GM12891 (cell line): ENCODE measurements around the gene KCNMB3.
A peak's percentile ranks its signal among the peaks of the same experiment; 100 is the strongest.
"Not testable (repeated sequence)": the region's sequence is repeated elsewhere in the genome, so short reads cannot be mapped to it uniquely, and the experiment has no call there.

ENCODE experiments used
- DNase-seq: peaks from one replicate; pipeline ENCODE4 v3.0.0; 2011; ENCODE audit warnings: low spot score; ENCODE audit not compliant: insufficient read length
- FAIRE-seq: peaks from 2 replicates; lab custom pipeline; 2011; peaks lifted over from hg19 to GRCh38; lab: Jason Lieb, UNC
- PAX5 ChIP-seq: IDR thresholded peaks from 2 replicates; pipeline ENCODE4 v1.6.1; 2011; ENCODE audit warnings: low read length, moderate library complexity, mild to moderate bottlenecking; ENCODE audit not compliant: insufficient read depth, severe bottlenecking
- POLR2A ChIP-seq: IDR thresholded peaks from 2 replicates; pipeline ENCODE4 v1.6.1; 2011; ENCODE audit warnings: low read depth, low read length, control low read depth
- POLR2AphosphoS5 ChIP-seq: IDR thresholded peaks from 2 replicates; pipeline ENCODE4 v1.6.1; 2011; ENCODE audit warnings: low read depth, low read length, control low read depth
- POU2F2 ChIP-seq: IDR thresholded peaks from 2 replicates; pipeline ENCODE4 v1.6.1; 2011; ENCODE audit warnings: low read depth, mild to moderate bottlenecking, control low read depth, low read length, moderate library complexity
- SPI1 ChIP-seq: IDR thresholded peaks from 2 replicates; pipeline ENCODE4 v1.6.1; 2011; ENCODE audit warnings: low read depth, low read length, control low read depth
- TAF1 ChIP-seq: IDR thresholded peaks from 2 replicates; pipeline ENCODE4 v1.6.1; 2011; ENCODE audit warnings: low read depth, low read length, control low read depth

Gene KCNMB3

DNA sequence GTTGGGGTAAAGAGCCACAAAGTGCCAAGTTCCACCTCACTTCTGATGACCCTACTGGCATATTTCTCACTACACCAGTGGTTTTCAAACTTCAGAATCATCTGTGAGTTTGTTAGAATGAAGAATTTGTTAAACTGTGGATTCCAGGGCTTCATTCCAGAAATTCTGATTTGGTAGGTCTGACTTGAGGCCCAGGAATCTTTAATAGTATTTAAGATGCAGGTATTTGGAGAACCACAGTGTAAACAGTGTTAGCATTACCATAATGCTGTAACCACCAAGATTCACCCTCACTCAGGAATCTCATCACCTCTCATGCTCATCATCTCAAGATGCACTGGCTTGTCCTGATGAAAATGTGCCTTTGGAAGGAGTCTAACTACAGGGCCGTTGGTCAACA, 6.0 kb downstream of the KCNMB3 start:
- no peak for FAIRE-seq
- no peak for DNase-seq
- TF ChIP-seq TAF1: no peak
- TF ChIP-seq PAX5: no peak
- TF ChIP-seq POLR2A: no peak
- TF ChIP-seq SPI1: no peak
- TF ChIP-seq POLR2AphosphoS5: no peak
- TF ChIP-seq POU2F2: no peak

DNA sequence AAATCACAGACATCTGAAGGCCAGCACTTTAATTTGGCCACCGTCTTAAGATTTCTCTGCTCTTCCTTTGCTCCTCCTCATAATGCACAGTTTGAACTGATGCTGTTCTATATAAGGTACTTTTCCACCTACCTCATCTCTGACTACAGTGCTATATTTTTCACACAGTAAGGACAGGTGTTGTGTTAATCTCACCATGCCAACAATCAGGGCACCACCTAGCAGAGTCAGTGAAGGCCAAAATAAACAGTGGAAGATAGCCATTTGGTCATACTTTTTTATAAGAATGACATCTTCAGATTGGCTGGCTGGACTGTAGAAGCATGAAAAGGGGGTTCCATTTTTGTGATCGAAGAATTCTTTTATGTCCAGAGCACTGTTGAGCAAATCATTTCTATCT, 8.1 kb downstream of the KCNMB3 start:
- peak; percentile 26 for FAIRE-seq
- not testable (repeated sequence) for DNase-seq

DNA sequence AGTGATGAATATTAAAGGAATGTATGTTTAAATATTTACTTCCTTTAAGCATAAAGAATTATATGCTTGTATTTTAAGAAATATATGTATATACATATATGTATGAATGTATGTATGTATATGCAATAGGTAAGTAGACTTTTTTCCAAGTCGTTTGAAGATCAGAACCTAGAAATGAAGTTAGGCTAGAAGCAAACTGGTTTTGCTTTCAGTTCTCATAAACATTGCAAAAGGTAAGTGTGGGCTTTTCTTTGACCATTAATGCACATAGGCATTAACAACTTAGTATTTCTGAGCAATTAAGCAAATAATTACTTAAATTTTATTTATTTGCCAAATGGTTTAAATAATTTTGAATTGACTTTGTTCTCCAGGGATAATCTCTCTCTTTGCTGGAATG, 10.6 kb downstream of the KCNMB3 start:
- not testable (repeated sequence) for DNase-seq, FAIRE-seq

DNA sequence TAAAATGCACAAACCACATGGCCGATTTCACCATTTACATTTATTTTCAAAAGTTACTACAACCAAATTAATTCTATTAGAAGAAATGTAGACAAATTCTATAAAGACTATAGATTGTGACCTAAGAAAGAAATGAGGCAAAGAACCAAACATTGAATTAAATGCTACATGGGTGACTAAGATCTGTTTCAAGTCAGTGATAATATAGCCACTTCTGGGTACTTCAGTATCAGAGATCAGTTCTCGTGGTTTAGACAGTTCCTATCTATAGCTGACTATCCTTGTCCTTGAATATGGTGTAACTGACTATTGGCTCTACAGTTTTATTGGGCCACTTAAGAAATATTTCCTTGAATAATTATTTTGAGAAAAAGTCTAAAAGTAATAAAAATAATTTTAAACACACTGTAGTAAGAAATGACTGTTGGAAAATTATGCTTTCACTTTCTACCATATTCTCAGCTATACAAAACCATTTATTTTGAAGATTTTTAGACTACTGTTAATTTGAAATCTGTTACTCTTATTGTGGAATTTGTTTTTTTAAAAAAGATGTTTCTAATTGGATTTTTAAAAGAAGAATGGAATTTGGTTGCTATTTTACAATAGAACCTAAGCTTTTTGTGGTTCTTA, 14.1 kb downstream of the KCNMB3 start:
- peak; percentile 66 for FAIRE-seq
- TF ChIP-seq SPI1 (no peak), TAF1 (no peak), POU2F2 (no peak), PAX5 (no peak), POLR2A (no peak), POLR2AphosphoS5 (no peak)
- DNase-seq: no peak

DNA sequence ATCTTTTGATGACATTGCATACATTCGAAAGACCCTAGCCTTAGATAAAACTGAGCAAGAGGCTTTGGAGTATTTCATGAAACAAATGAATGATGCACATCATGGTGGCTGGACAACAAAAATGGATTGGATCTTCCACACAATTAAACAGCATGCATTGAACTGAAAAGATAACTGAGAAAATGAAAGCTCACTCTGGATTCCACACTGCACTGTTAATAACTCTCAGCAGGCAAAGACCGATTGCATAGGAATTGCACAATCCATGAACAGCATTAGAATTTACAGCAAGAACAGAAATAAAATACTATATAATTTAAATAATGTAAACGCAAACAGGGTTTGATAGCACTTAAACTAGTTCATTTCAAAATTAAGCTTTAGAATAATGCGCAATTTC, 16.7 kb downstream of the KCNMB3 start:
- FAIRE-seq: no peak
- TF ChIP-seq SPI1: no peak
- TF ChIP-seq PAX5: no peak

DNA sequence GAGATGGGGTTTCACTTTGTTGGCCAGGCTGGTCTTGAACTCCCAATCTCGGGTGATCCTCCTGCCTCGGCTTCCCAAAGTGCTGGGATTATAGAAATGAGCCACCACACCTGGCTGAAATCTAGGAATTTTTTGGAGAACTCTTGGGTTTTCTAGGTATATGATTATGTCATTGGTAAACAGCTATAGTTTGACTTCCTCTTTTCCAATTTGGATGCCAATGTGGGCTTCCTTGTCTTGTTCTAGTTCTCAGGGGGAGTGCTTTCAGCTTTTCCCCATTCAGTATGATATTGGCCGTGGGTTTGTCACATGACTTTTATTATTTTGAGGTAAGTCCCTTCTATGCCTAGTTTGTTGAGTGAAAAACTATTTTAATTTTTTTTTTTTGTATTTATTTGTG, 17.9 kb downstream of the KCNMB3 start:
- DNase-seq: no peak
- FAIRE-seq: no peak
- TF ChIP-seq TAF1 (no peak), SPI1 (peak; percentile 68; the same call in 1 of the 2 replicates), POU2F2 (no peak), PAX5 (no peak), POLR2A (no peak)

More for the DNA sequence above, 16.7 kb downstream of the KCNMB3 start:
- DNase-seq: no peak

DNA sequence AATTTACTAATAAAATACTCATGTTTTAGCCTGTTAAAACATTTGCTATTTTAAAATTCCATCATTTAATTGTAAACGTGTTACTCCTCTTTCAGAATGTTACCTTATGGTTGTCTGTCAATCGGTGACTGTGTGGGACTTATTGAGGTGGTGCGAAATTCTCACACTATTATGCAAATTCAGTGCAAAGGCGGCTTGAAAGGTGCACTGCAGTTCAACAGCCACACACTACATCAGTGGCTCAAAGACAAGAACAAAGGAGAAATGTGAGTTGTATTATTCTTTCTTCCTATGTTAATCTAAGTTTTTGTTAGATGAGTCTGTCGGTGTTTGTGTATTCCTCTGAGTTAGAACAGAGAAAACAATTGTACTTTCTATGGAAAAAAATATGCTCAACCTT, 21.7 kb downstream of the KCNMB3 start:
- DNase-seq: no peak
- peak; percentile 16 for FAIRE-seq
- no peak for TF ChIP-seq POU2F2
- no peak for TF ChIP-seq POLR2AphosphoS5
- no peak for TF ChIP-seq POLR2A
- TF ChIP-seq TAF1: no peak
- no peak for TF ChIP-seq SPI1
- TF ChIP-seq PAX5: no peak

DNA sequence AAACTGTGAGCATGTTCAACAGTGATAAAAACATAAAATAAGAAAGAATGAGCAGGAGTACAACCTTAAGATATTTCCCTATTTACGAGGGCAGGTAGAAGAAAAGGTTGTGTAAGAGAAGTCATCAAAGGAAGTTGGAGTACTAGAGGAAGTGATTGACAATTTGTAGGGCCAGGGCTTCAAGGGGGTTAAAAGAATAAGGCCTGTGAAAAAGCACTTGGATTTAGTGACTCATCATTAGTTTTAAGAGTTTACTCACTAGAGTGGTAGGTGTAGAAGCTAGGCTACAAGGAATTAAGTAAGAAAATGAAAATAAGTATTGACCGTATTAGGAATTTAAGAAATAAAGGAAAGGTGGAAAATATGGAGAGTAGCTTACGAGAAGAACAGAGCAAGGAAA, 23.6 kb downstream of the KCNMB3 start:
- DNase-seq: no peak
- TF ChIP-seq TAF1 (no peak), POLR2A (no peak), POLR2AphosphoS5 (no peak), PAX5 (no peak), SPI1 (no peak), POU2F2 (no peak)
- no peak for FAIRE-seq

DNA sequence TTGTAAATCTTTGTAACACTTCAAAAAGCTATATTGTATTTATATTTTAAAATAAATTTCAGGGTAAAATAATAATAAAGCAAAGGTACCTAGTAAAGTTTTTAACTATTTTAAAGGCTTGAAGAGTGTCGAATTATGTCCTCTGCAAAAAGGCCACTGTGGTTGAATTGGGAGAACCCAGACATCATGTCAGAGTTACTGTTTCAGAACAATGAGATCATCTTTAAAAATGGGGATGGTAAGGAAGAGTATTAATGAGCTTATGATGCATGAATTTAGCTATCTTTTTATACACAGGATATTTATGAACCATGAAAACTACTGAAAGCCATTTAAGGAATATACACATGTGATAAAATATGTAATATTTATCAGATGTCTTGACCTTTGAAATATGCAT, 26.3 kb downstream of the KCNMB3 start:
- FAIRE-seq (no peak), DNase-seq (no peak)
- TF ChIP-seq TAF1 (no peak), POLR2A (no peak)

DNA sequence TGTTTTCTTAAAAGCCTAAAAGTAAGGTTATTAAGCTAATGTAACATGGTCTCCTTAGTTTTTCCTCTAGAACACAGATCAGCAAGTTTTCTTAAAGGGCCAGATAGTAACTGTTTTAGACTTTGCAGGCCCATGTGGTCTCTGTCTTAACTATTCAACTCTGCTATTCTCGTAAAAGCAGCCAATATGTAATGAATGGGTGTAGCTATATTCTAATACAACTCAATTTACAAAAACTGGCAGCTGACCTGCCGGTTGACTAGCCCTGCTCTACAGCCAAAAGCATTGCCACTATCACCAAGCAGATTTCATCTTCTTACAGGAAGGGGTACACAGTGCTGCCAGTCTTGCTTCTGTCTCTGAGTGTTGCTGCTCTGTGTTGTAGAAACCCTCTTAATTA, 27.4 kb downstream of the KCNMB3 start:
- peak; percentile 55 for FAIRE-seq
- TF ChIP-seq TAF1 (no peak), POLR2A (no peak), POU2F2 (no peak), POLR2AphosphoS5 (no peak), PAX5 (no peak), SPI1 (no peak)
- no peak for DNase-seq

DNA sequence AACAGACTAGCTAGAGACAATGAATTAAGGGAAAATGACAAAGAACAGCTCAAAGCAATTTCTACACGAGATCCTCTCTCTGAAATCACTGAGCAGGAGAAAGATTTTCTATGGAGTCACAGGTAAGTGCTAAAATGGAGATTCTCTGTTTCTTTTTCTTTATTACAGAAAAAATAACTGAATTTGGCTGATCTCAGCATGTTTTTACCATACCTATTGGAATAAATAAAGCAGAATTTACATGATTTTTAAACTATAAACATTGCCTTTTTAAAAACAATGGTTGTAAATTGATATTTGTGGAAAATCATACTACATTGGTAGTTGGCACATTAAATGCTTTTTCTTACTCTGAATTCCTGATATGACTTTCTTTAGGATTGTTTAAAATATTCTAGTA, 32.7 kb downstream of the KCNMB3 start:
- not testable (repeated sequence) for FAIRE-seq, DNase-seq

DNA sequence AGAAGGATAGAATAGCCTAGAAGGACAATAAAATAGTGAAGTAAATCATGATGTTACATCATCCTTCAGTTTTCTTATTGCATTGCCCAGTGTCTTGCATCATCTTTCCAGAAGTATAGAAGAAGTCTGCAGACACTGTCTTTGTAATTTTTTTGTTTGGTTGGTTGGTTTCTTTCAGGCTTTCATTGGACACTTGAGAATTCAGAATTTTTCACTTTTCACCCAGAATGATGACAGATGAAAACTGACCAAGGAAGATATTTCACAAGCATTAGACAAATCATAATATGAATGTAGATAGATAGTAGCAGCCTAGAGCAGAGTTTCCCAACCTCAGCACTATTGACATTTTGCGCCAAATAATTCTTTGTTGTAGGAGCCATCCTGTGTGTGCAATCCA, 35.4 kb downstream of the KCNMB3 start:
- not testable (repeated sequence) for FAIRE-seq, DNase-seq

DNA sequence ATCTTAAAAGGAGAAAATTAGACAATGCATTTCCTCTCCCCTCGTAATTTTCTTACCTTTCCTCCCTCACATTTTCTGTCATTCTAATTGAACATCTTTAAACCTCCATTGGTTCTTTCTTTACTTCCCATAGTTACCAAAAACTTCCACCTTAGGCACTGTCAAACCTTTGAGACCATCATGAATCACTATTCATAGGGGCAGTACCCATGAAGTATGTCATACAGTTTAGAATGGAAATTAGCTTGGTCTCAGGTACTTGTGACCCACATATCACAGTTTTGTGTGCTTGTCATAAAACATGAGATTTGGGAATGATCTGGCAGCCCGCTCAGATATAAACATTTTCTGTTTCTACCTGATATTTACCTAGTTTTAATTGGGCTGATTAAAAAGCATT, 50.1 kb downstream of the KCNMB3 start:
- TF ChIP-seq POLR2AphosphoS5 (no peak), SPI1 (no peak), POLR2A (no peak)
- DNase-seq (no peak), FAIRE-seq (no peak)
